GM21528 (cell line): ENCODE data around the gene KREMEN2.

Experiments
- ATAC-seq: cut with Tn5 transposase; IDR thresholded peaks from one replicate; pipeline ENCODE4 v1.9.1; 2021; ENCODE audit warnings: mild to moderate bottlenecking, moderate library complexity; ENCODE audit not compliant: unreplicated experiment, low FRiP score

KREMEN2 gene

DNA sequence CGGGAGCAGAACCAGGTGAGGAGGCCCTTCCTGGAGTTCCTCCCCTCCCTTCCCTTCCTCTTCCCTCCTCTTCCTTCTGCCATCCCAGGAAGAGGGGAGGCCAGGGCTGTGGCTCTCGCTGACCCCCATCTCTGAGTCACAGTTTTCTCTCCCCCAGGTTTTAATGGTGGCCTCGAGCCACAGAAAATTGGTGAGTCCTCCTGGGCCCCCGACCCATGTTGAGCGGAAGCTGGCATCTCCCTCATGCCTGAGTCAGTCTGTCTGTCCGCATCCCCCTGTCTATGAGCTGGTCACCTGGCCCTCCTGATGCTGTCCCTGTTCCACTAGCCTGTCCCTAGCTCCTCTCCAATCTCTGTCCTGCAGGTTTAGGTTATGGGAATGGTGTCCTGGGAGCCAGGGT lies 35.9 kb downstream of the KREMEN2 start:
- no peak for ATAC-seq

DNA sequence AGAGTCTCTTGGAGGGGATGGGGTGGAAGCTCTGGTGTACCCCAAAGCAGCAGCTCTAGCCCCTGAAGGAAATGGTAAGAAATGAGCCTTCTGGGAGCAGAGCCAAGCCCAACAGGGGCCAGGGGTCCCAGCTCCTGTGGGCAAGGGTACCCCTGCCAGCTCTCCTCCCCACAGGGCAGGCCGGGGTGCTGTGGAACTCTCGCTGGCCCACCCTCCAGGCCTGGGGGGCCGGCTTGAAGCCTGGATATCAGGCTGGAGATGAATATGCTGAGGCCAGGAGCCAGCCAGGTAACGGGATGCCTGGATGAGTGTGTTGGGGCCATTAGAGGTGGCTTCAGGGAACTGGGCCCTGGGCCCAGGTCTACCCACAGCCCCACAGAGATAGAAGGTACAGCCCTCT lies 36.5 kb downstream of the KREMEN2 start:
- no peak for ATAC-seq

DNA sequence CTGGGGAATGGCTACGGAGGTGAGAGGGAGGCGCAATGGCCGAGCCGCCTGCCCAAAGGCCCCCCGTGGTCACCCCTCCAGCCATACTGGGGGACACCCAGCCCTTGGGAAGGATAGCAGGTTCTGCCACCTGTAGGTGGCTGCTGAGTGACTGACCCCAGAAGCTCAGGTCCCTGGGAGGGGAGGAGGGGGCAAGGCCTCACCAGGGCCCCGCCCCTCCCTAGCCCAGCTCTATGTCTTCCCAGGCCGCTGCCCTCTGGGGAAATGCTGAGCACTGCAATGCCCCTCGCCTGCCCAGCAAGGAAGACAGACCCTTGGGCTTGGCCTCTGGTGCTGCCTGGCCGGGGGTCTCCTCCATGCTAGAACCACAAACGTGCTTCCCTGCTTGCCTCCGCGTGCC lies 37.2 kb downstream of the KREMEN2 start:
- ATAC-seq = no peak

DNA sequence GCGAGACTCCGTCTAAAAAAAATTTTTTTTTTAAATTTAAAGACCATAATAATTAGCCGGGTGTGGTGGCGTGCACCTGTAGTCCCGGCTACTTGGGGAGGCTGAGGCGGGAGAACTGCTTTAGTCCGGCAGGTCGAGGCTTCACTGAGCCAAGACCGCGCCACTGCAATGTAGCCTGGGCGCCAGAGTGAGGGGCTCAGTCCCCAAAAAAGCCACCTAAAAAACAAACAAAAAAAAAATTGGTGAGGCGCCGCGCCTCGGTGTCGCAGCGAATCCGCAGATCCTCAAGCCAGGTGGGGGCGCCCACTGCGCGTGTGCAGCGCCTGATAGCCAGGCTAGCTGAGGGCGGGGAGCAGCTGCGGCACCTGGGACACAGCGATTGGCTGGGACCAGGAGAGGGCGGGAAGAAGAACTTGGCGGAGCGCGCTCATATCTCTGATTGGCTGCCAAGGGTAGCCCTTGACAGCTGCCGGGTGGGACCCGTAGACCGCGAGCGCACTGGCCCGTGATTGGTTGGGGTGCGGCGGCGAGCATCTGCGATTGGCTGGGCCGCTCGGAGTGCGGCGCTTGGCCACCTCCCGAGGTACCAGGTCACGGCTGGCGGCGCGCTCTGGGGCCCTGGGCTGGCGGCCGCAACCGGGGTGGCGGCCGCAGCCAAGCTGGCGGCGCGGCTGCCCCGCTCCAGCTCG lies 39.7 kb downstream of the KREMEN2 start:
- ATAC-seq = peak; percentile 86

DNA sequence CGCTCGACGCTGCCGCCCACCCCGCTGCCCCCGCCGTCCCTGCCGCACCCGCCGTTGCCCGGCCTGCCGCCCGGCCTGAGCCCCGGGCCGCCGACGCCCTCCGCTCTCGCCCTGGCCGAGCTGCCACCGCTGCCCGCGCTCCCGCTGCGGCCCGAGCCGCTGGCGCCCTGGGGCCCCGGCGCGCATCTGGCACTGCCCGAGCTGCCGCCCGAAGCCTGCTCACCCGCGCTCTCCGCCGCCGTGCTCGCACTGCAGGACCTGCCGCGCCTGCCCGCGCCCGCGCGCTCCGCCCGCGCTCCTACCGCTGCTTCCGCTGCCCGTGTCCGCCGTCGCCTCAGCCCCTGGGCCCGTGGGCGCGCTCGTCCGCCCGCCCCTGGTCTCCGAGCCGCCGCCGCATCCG lies 40.2 kb downstream of the KREMEN2 start:
- ATAC-seq = peak; percentile 18

DNA sequence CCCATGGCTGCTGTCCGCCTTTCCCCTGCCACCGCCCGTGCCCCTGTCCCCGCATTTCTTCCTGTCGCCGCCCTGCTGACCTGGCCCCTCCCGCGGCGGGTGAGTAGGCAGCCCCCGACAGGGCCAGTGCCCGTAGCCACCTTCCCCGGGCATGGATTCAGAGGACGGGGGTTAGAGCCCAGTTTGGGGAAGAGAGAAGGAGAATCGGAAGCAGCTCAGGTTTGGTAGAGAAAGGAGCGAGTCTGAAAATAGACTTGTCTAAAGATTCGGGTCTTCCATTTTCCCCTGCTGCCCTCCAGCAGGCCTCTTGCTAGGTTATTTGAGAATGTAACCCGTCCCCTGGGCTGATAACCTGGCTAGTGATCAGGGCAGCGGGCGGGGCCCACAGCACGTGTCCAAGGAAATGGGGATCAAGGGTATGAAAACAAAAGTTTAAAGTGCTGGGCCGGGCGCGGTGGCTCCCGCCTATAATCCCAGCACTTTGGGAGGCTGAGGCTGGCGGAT lies 40.8 kb downstream of the KREMEN2 start:
- ATAC-seq = no peak

DNA sequence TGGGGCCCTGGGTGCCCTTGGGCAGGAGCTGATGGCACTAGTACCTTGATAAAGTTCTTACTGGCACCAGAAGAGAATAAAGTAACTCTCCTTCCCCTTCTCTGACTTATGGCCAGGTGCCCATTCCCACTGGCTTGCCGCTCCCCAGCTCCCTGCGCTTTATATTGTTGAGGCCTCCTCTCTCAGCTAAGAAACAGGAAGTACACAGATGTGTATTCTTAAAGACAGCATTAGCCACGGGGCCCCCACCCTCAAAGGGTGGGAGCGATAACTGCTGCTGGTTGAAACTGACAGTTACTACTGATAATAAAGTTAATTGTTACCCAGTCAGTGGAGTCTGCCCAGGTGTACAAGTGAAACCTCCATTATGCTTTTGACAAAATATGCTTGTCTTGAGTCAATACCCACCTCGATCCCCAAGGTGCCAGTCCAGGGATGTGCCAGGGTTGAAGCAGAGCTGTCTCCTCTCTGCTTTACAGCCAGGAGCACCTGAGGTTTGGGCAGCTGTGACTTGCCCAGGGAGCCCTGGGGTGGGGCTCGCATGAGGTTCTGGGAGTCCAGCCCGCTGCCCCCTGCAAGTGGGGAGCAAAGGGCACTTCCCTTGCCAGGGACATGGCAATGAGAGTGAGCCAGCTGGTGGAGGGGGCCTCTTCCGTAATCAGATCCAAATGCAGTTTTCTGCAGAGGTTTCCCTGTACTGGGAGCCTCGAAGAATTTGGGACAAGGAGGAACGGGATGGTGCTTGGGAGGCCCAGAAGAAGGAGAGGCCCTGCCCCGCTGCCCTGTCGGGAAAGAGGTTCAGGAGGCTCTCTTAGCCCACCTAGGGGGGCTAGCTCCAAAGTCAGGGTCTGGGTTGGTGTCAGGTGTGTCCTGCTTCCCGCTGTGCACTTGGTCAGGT lies 43.2 kb downstream of the KREMEN2 start:
- no peak for ATAC-seq

DNA sequence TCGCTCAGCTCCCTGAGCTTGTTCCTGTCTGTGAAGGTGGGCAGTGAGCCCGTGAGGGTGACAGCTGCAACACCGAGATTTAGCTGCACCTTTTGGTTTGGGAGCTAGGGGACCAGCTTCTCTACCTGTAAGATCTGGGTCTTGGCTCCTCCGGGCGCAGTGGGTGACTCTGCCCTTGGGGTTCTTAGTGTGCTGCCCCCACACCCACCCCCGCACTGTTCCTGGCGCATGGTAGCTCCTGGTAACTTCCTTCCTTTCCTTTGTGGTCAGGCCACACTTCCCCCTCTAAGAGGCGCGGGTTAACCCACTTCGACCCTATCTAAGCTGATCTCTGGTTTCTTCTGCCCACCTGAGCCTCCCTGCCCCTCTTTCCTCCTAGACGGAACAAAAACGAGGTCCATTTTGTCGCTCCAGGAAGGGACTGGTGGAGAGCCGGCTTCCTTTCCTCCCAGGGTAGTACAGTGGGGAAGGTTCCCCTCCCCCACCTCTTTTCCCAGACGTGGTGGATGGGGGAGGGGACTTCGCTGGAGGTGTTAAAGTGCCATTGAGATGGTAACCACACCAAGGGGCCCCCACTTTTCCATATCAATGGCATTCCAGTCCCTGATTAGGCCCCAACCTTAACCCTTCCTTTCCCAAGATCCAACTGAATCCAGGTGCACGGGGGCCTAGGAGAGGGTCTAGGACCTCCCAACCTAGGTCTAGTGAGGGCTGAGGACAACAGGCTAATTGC lies 44.0 kb downstream of the KREMEN2 start:
- no peak for ATAC-seq

DNA sequence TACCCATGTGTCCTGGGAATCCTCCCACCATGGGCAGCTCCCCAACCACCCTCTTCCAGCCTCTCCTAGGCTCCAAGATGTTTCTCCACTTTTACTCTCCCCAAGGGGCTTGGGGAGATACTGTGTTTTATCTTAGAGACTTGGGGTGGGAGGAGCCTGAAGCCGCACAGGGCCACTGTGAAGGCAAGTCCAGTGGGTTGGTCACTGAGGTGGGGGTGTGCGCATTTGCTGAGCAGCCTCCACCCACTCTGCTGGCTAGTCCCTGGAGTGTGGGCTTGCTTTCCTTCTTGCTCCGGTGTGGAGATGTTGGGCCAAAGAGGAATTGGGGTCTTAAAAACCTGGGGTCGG lies 44.6 kb downstream of the KREMEN2 start:
- ATAC-seq = no peak

DNA sequence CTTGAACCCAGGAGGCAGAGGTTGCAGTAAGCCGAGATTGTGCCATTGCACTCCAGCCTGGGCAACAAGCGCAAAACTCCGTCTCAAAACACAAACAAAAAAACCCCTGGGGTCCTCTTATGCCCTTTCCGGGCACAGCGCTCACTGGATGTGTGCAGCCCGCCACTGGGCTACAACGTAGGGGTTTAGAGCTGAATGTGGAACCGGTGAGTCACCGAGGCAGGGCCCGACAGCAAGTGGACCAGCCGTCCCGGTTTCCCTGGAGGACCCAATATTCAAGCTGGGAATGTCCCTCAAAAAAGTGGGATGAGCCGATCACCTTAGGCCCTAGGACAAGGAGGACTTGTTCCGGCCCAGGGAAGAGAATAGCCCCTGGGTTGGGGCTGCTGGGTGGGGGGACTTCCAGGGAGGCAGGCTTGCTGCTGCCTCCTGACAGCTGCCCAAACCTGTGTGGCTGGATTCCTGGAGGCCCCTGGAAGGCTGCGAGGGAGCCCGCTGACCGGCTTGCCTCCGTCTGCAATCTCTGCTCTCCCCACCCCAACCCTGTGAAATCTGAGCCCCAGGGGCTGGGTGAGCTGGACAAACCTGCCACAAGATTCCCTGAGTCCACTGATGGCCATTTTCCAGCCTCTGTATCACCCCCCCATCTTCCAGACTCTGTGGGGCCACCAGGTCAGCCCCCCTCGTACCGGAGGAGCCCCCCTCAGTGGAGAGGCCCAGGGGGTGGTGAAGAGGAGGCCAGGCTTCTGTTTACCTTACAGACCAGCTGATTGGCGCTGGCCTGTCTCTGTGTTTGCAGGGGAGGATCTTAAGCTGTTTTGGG lies 45.7 kb downstream of the KREMEN2 start:
- no peak for ATAC-seq

DNA sequence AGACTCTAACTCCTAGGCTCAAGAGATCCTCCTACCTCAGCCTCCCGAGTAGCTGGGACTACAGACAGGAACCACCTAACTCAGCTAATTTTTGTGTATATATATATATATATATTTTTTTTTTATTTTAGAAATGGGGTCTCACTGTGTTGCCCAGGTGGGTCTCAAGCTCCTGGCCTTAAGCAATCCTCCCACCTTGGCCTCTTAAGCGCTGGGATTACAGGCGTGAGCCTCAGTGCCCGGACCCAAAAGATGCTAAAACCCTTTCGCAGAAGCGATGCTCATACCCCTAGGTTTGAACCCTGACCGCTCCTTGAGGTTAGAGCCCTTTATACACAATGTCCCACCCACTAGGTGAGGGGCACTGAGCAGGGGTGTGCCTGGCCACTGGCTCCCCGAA lies 46.4 kb downstream of the KREMEN2 start:
- ATAC-seq = no peak

DNA sequence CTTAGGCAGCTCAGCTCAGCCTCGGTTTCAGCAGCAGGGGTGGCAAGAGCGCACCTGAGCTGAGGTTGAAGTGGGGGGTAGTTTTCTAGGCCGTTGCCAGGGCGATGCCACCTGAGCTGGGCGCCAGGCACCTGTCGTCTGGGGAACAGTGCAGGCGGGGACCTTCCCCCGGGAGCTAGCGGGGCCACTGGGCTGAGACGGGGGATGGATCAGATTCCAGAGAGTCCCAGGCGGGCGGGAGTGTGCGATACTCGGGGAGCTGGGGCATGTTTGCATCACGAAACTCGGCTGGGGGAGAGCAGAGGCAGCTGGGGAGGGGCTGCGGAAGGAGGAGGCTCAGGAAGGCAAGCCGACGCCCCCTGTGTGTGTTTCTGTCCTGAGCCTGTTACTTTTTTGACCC lies 48.2 kb downstream of the KREMEN2 start:
- ATAC-seq = no peak

DNA sequence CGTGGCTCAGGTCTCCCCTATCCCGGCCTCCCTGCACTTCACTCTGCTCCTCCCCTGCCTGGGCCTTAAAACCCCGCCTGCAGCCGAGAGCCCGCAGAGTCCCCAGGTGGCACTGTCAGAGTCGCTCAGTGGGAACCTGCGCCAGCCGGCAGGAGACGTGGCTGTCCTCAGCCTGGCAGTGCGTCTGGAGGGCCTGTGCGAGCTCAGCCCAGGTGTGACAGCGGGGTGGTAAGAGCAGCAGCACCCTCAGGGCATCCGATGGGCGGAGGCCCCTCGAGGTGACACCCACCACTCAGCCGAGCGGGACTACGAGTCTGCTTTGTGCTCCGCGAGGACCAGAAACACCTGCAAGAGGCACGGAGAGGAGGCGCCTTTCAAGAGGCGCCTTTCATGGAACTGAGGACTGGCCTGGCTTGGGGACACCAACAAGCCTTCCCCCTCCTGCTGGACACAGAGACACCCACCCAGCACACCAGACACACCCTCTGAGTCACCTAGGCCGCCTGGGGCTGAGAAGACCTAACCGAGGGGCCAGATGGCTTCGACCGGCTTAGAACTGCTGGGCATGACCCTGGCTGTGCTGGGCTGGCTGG lies 48.8 kb downstream of the KREMEN2 start, which contains the start of gene CLDN9:
TSS of gene CLDN9 (plus strand) at position 96 of the 593 bp plus-strand sequence. CDS start at position 536, 440 bp downstream.
- ATAC-seq = no peak

DNA sequence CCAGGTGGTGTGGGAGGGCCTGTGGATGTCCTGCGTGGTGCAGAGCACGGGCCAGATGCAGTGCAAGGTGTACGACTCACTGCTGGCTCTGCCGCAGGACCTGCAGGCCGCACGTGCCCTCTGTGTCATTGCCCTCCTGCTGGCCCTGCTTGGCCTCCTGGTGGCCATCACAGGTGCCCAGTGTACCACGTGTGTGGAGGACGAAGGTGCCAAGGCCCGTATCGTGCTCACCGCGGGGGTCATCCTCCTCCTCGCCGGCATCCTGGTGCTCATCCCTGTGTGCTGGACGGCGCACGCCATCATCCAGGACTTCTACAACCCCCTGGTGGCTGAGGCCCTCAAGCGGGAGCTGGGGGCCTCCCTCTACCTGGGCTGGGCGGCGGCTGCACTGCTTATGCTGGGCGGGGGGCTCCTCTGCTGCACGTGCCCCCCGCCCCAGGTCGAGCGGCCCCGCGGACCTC lies 49.4 kb downstream of the KREMEN2 start:
- no peak for ATAC-seq

DNA sequence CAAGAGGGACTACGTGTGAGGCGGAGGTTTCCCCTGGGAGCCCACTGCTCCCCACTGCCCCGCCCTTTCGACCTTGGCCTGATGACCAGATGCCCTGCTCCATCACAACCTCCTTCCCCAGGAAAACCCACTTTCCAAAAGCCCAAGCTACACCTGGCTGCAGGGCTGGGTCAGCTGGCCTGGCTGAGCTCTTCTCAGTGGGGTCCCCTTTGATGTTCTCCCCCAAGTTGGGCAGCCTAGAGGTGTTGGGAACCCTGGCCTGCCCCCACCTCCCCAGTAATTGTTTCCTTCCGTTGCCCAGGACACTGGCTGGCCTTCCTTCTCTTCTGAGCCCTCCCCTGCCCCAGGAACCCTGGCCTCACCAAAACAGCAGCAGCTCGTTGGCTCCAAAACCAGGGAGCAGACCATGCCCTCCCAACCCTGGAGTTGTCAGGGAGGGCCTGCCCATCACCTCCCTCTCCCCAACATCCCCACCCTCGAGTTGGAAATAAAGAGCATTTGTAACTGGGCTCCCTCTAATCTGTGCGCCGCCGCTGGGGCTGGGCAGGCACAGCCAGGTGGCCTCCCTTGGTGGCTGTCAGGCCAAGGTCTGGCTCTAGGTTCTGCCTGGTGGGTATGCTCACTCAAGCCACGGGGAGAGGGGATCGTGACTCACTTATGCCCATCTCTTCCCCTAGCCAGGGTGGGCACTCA lies 50.1 kb downstream of the KREMEN2 start:
- ATAC-seq = no peak

DNA sequence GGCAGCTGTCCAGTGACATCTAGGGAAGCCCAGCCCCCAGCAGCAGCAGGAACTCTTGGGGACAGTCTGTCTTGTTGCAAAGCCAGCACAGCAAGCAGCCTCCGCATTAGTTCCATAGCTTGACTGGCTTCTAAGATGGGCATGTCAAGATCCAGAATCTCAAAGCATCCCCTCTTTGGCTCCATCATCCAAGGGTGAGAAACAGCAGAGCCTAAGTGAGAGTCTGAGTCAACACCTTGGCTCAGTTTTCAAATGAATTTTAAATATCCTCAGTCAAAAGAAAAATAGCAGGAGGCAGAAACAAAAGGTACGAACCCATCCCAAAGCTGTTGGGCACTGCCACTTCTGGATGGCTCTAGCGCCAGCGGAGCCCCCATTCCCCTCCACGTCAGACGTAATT lies 50.9 kb downstream of the KREMEN2 start:
- ATAC-seq = no peak

DNA sequence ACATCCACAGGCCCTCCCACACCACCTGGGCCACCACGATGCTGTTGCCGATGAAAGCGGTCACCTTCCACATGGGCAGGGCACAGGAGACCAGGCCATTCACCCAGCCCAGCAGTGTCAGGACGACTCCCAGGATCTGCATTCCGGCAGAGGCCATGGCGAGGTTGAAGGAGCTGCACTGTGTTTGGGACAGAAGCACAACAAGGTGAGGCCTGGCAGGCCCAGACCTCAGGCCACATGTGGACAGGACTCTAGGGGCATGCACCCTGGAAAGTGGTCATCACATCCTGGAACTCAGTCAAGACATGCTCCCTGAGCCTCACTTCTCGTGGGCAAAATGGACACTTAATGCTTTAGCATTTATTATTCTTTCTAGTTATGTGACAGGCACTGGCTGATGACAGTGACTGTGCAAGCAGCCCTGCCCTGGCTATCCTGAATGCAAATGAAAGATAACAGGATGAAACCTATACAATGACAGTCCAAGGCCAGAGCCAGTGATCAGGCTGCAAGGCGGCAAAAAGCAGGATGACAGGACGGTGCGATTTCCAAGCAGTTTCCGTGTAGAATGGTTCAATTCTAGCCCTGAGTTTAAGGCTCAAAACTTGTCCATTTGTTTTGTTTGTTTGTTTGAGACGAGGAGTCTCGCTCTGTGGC lies 51.9 kb downstream of the KREMEN2 start:
- no peak for ATAC-seq

DNA sequence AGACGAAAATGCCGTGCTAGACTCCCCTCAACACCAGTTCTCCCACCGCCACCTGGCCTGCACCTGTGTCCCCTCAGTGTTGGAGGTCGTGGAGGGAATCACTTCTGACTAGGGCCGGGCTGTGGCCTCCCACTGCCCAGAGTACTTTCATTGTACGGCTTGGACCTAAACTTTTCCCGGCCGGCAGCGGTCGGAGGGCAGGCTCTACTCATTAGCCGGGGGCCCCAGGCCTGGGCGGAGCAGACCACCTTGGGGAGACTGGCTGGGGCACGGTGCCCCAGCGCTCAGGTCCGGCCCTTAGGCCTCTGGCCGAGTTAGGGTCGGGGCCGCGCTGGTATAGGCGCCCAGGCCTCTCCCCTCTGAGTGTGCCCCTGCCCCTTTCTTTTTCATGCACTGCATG lies 53.3 kb downstream of the KREMEN2 start:
- ATAC-seq = no peak
